ENCODE measurements around the gene TSPAN11.
"Not testable (repeated sequence)": the region's sequence is repeated elsewhere in the genome, so short reads cannot be mapped to it uniquely, and the experiment has no call there.

TSPAN11 gene

GRCh38 chr12:31003861-31004640, 77.5 kb downstream of the TSPAN11 start:
- no peak for DNase-seq

- DNase-seq = no peak
Observed at GRCh38 chr12:31004666-31005065, 78.1 kb downstream of the TSPAN11 start.

GRCh38 chr12:31005256-31005943, 78.9 kb downstream of the TSPAN11 start:
- DNase-seq = no peak

GRCh38 chr12:31005944-31006361, 79.4 kb downstream of the TSPAN11 start:
- DNase-seq = no peak

- DNase-seq = no peak
Observed at GRCh38 chr12:31006416-31007152, 80.0 kb downstream of the TSPAN11 start.

- no peak for DNase-seq
Observed at GRCh38 chr12:31007153-31007495, 80.6 kb downstream of the TSPAN11 start.

- DNase-seq = no peak
Observed at GRCh38 chr12:31007636-31008175, 81.2 kb downstream of the TSPAN11 start.

GRCh38 chr12:31008241-31008761, 81.8 kb downstream of the TSPAN11 start:
- DNase-seq = no peak

DNA sequence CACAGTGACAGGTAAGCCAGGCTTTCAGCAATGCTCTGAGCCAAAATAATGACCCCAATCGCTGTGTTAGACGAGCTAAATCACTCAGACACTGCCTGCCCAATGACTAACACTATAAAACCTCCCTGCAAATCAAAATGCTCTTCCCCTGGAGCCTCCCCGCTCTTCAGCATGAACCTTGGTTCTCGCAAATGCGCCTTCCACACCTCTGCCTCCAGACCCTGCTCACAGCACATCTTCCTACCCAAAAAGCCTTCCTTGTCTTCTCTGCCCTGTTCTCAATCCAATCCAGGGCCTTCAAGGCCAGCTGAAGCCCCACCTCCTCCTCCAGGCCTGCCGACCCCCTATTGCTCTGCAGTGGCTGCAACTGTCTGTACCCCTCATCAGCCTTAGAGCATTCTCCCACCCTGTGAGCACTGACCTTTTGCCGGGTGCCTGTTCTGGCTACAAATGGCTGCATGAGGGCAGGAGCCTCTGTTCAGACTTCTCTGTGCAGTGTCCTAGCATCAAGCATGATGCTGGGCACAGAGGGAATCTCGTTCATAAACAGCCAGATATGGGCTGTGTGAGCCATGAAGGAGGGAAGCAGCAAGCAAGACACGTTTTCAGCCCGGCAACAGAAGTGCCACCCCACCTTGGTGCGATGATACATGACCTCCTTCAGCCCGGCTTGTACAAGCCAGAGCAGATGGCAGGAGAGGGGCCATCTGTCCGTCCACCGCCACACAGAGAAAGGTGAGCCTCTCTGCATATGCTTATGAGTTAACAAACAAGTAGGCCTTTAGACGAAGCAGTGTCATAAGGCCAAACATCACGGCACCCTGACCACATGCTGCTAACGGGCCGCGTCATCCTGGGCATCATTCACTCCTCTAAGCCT, 82.7 kb downstream of the TSPAN11 start:
- DNase-seq = no peak

- no peak for DNase-seq
Observed at GRCh38 chr12:31009976-31010375, 83.4 kb downstream of the TSPAN11 start.

DNA sequence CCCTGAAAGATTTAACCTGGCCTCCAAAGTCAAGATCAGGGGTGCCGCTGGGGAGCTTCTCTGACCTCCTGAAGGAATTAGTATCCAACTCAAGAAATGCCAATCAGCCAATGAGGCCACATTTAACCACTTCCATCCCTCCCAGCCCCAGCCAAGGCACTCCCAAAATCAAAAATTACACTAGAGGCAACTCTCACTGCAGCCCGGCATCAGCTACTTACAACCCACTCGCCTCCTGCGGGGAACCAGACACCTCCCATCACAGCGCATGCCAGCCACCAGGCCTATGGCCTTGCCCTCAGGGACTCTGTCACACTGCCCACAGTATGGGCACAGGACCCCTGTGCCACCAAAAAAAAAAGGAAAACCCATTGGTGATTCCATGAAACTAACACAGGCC, 84.8 kb downstream of the TSPAN11 start:
- no peak for DNase-seq

DNA sequence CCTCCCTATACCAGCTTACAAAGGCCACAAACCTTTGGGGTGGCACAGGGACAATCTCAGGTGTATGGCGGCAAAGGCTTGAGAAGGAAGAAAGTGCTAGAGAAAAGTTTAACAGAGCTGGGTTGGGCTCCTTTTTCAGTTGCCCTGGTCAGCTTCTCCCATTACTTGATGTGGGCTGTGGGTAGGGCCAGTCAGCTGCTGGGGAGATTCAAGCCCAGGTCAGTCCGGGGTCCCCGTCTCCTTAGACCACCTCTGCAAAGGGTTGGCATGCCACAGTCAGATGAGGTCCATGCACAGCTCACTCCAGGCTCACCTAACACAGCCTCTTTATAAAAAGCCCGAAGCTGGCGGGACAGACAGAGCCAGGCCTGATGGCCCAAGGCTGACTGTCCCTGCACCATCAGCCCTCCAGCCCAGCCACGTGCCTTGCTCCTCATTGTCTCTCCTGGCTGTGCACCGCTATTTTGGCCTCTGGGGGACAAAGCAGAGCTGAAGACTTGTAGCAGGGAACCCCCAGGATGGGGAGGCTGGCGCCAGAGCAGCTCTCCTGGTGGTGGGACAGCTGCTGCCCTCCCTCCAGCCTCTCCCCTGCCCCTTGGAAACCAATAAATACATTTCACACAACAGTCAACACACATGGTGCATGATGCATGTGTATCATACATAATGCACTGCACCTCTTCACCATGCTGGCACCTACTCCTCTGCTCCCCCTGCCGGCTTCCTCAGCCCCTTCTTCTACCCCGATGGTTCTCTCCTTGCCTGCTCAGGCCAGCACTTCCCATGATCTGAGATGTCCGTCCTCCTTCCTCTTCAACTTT, 85.4 kb downstream of the TSPAN11 start:
- DNase-seq = no peak

- not testable (repeated sequence) for DNase-seq
Observed at GRCh38 chr12:31012567-31012891, 86.0 kb downstream of the TSPAN11 start.

- DNase-seq = no peak
Observed at GRCh38 chr12:31015215-31015614, 88.7 kb downstream of the TSPAN11 start.

DNA sequence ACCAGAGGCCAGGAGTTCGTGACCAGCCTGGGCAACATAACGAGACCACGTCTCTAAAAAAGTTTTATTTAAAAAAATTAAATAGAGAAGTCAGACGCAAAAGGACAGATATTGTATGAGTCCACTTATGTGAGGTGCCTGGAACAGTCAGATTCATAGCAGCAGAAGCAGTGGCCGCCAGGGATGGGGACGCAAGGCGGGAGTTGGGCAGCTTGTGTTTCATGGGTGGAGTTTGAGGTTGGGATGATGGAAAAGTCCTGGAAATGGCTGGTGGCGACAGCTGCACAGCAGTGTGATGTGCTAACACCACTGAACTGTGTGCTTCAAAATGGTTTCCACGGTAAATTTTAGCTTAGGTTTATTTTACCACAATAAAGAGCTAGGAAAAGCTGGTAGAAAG, 89.5 kb downstream of the TSPAN11 start:
- DNase-seq = no peak

- no peak for DNase-seq
Observed at GRCh38 chr12:31017535-31017934, 91.0 kb downstream of the TSPAN11 start.

DNA sequence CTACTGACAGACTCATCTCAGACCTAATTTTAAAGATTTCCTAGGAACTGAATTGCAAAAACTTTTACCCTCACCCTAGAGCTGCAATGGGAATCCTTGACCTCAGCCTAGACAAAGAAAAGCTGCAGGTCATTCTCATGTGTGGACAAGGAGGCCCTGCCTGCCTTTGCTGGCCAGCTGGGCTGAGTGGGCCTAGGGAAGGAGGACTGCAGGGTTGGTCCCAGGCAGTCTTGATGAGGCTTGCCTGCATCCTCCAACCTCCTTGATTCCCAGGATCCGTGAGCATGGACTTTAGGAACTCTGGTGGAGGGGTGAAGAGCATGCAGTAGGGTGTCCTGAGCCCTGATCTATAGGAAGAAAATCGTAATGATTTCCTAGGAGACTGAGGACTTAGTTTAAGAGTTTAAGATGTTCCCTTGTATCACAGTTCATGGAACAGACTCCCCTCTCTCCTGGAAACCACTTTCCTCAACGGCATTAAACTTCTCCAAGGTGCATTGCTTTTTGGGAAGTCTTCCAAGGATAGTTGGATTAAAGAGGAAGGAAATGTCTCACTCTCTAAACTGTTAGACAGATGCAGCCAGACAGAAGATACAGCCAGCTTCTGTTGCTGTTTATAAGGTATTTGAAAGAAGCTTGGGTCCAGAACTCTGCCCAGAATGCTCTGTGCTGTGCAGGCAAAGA, 91.7 kb downstream of the TSPAN11 start:
- no peak for DNase-seq

GRCh38 chr12:31018790-31019505, 92.4 kb downstream of the TSPAN11 start:
- no peak for DNase-seq

DNA sequence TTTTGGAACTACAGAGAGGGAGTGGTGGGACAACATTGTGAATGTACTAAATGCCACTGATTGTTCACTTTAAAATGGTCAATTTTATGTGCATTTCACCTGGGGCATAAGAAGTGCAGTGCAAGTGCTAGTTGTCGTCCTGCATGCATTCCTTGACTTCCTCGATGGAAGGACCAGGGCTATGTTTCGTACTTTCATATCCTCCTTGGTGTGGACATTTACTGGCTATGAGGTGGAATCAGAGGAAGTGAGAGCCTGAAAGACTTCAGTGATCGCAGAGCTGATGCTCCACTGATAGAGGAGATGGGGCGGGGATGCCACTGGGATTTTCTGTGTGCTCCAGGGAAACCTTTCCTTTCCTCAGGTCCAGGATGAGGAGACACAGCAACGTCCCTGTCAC, 93.0 kb downstream of the TSPAN11 start:
- no peak for DNase-seq

DNA sequence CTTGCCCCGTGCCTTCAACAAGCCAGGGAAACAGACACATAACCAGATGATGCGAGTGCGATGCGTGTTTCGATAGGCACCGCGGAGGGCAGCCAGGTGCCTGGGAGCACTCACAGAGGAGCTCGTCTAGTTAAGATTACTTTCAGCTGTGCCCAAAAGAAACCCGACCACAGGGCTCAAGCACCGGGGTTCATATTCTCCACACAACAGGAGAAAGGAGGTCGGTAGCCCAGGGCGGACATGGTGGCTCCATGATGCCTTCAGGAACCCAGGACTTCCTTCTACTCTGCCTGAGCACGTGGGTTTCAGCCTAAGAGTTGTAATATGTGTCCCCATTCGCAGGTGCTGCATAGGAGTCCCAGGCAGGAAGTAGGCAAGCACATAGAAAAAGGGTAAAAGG, 93.4 kb downstream of the TSPAN11 start:
- DNase-seq = no peak
